HEK293 (cell line): Measurements from ENCODE around the gene KRT32.
A peak's percentile ranks its signal among the peaks of the same experiment; 100 is the strongest.

Source experiments
- IKZF3 ChIP-seq: fragments of 450-650 bp; IDR thresholded peaks from 2 replicates; pipeline ENCODE4 v1.5.0; 2018; ENCODE audit warnings: missing biosample characterization, mild to moderate bottlenecking, missing genetic modification characterization, moderate library complexity
- MZF1 ChIP-seq: fragments of 450-650 bp; formaldehyde crosslinking; IDR thresholded peaks from 2 replicates; pipeline ENCODE4 v1.5.1; 2017; ENCODE audit warnings: missing biosample characterization, missing genetic modification characterization, borderline replicate concordance
- SCRT2 ChIP-seq: fragments of 450-650 bp; formaldehyde crosslinking; IDR thresholded peaks from 2 replicates; pipeline ENCODE4 v1.5.1; 2016; ENCODE audit warnings: missing biosample characterization, missing genetic modification characterization
- SETDB1 ChIP-seq: IDR thresholded peaks from one replicate; pipeline ENCODE4 v1.6.1; 2017; ENCODE audit warnings: mild to moderate bottlenecking, low read length, moderate library complexity, mixed read lengths; ENCODE audit not compliant: insufficient read length
- SP2 ChIP-seq: fragments of 450-650 bp; formaldehyde crosslinking; IDR thresholded peaks from 2 replicates; pipeline ENCODE4 v1.5.1; 2016; ENCODE audit warnings: missing biosample characterization, missing genetic modification characterization
- YY1 ChIP-seq: fragments of 450-650 bp; formaldehyde crosslinking; IDR thresholded peaks from 2 replicates; pipeline ENCODE4 v1.5.1; 2018; ENCODE audit warnings: missing biosample characterization, missing genetic modification characterization
- ZNF394 ChIP-seq: fragments of 450-650 bp; formaldehyde crosslinking; IDR thresholded peaks from 2 replicates; pipeline ENCODE4 v1.5.1; 2016; ENCODE audit warnings: missing biosample characterization, missing genetic modification characterization, mild to moderate bottlenecking, moderate library complexity, borderline replicate concordance
- ZSCAN5A ChIP-seq: fragments of 450-650 bp; formaldehyde crosslinking; IDR thresholded peaks from 2 replicates; pipeline ENCODE4 v1.5.1; 2016; ENCODE audit warnings: missing biosample characterization, missing genetic modification characterization
- TF ChIP-seq, protein P1 (sequence below): fragments of 450-650 bp; formaldehyde crosslinking; IDR thresholded peaks from 2 replicates; pipeline ENCODE4 v1.5.1; 2016; ENCODE audit warnings: missing biosample characterization, missing genetic modification characterization

- TF ChIP-seq, protein P1, sequence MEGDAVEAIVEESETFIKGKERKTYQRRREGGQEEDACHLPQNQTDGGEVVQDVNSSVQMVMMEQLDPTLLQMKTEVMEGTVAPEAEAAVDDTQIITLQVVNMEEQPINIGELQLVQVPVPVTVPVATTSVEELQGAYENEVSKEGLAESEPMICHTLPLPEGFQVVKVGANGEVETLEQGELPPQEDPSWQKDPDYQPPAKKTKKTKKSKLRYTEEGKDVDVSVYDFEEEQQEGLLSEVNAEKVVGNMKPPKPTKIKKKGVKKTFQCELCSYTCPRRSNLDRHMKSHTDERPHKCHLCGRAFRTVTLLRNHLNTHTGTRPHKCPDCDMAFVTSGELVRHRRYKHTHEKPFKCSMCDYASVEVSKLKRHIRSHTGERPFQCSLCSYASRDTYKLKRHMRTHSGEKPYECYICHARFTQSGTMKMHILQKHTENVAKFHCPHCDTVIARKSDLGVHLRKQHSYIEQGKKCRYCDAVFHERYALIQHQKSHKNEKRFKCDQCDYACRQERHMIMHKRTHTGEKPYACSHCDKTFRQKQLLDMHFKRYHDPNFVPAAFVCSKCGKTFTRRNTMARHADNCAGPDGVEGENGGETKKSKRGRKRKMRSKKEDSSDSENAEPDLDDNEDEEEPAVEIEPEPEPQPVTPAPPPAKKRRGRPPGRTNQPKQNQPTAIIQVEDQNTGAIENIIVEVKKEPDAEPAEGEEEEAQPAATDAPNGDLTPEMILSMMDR (tag by site-specific recombination), result peak; percentile 95
- TF ChIP-seq ZNF394 (tag by site-specific recombination), result no peak
- TF ChIP-seq MZF1 (tag by site-specific recombination), result no peak
- TF ChIP-seq ZSCAN5A (tag by site-specific recombination), result no peak
- TF ChIP-seq YY1 (tag by site-specific recombination), result no peak
- TF ChIP-seq SCRT2 (tag by site-specific recombination), result no peak
- TF ChIP-seq SETDB1, result no peak
- 0 out of 2 replicates have a peak, but pooled peaks have one; percentile 15 for TF ChIP-seq IKZF3 (tag by site-specific recombination)
- TF ChIP-seq SP2 (tag by site-specific recombination), result no peak
These were observed 29.8 kb upstream of the KRT32 start for GRCh38 chr17:41496803-41497484.
